Measurements from ENCODE around the gene GALNT10. TPM values are rescaled to one million over a fixed set of nuclear protein-coding genes. Genes with fewer than 3 reads are reported as not detected.

GALNT10 gene
- total RNA-seq, 1 experiment from 2014 or later = 22.9 TPM

- Mint-ChIP-seq H3K4me3 (no peak overlapping the region), H3K27me3 (ENCODE audit: low read depth) (no peaks in the 10 kb centered on the region), H3K36me3 (no peaks in the 10 kb centered on the region), H3K27ac (peak overlapping the region; percentile 36), H3K4me1 (peaks cover 37% of the 10 kb centered on the region), H3K9me3 (no peaks in the 10 kb centered on the region)
- CTCF ChIA-PET = no interaction called here
- ATAC-seq = no peak
- TF ChIP-seq STAT6 (CRISPR knock-in tag; conservative IDR thresholded peaks at IDR 0.05; ENCODE audit: low read depth) (no peak), JUN (CRISPR knock-in tag; IDR thresholded peaks at IDR 0.05) (no peak), ATF1 (CRISPR knock-in tag; IDR thresholded peaks at IDR 0.05) (no peak), TEAD1 (CRISPR knock-in tag; IDR thresholded peaks at IDR 0.05) (no peak), FOXJ3 (CRISPR knock-in tag; IDR thresholded peaks at IDR 0.05; ENCODE audit: borderline replicate concordance) (no peak), ZNF671 (CRISPR knock-in tag; IDR thresholded peaks at IDR 0.05) (no peak), TEAD4 (CRISPR knock-in tag; IDR thresholded peaks at IDR 0.05) (no peak), ZBTB43 (CRISPR knock-in tag; IDR thresholded peaks at IDR 0.05) (no peak), ZNF138 (CRISPR knock-in tag; conservative IDR thresholded peaks at IDR 0.05) (no peak), ZNF416 (CRISPR knock-in tag; IDR thresholded peaks at IDR 0.05) (no peak), E2F1 (CRISPR knock-in tag; IDR thresholded peaks at IDR 0.05) (no peak), JAZF1 (CRISPR knock-in tag; IDR thresholded peaks at IDR 0.05) (no peak), TCF7 (CRISPR knock-in tag; IDR thresholded peaks at IDR 0.05; ENCODE audit: low read depth) (no peak), TP53 (CRISPR knock-in tag; IDR thresholded peaks at IDR 0.05) (no peak), CREB1 (CRISPR knock-in tag; IDR thresholded peaks at IDR 0.05) (no peak), FOXP4 (CRISPR knock-in tag; IDR thresholded peaks at IDR 0.05) (no peak)
- TF ChIP-seq, protein P1, sequence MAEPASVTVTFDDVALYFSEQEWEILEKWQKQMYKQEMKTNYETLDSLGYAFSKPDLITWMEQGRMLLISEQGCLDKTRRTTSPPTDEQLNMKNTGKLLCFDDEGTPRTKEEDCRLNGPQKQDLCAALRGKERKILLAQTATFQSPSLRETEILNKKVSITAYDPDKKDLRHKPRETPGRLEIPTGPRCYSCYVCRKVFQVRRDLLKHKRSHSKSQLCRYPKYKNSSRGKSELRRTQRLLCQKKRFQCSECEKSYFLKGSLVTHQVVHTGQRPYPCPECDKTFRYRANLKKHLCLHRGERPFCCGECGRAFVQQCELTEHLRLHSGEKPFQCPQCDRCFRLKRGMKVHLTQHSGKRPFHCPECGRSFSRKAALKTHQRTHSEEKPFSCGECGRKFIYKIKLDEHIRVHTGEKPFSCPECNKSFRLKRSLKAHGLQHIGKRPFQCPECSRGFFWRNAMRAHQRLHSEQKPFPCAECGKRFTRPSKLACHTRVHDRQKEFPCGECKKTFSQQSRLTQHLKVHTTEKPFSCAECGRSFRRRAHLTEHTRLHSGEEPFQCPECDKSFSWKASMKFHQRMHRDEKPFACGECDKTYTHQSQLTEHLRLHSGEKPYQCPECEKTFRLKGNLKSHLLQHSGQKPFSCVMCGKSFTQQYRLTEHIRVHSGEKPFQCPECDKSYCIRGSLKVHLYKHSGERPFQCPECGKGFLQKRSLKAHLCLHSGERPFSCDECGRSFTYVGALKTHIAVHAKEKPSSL (CRISPR knock-in tag; conservative IDR thresholded peaks at IDR 0.05) = no peak
- TF ChIP-seq, protein P2, sequence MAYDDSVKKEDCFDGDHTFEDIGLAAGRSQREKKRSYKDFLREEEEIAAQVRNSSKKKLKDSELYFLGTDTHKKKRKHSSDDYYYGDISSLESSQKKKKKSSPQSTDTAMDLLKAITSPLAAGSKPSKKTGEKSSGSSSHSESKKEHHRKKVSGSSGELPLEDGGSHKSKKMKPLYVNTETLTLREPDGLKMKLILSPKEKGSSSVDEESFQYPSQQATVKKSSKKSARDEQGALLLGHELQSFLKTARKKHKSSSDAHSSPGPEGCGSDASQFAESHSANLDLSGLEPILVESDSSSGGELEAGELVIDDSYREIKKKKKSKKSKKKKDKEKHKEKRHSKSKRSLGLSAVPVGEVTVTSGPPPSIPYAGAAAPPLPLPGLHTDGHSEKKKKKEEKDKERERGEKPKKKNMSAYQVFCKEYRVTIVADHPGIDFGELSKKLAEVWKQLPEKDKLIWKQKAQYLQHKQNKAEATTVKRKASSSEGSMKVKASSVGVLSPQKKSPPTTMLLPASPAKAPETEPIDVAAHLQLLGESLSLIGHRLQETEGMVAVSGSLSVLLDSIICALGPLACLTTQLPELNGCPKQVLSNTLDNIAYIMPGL (CRISPR knock-in tag; IDR thresholded peaks at IDR 0.05) = no peak
- TF ChIP-seq, protein P3, sequence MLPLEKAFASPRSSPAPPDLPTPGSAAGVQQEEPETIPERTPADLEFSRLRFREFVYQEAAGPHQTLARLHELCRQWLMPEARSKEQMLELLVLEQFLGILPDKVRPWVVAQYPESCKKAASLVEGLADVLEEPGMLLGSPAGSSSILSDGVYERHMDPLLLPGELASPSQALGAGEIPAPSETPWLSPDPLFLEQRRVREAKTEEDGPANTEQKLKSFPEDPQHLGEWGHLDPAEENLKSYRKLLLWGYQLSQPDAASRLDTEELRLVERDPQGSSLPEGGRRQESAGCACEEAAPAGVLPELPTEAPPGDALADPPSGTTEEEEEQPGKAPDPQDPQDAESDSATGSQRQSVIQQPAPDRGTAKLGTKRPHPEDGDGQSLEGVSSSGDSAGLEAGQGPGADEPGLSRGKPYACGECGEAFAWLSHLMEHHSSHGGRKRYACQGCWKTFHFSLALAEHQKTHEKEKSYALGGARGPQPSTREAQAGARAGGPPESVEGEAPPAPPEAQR (CRISPR knock-in tag; IDR thresholded peaks at IDR 0.05) = no peak
- TF ChIP-seq, protein P4, sequence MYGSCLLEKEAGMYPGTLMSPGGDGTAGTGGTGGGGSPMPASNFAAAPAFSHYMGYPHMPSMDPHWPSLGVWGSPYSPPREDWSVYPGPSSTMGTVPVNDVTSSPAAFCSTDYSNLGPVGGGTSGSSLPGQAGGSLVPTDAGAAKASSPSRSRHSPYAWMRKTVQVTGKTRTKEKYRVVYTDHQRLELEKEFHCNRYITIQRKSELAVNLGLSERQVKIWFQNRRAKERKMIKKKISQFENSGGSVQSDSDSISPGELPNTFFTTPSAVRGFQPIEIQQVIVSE (CRISPR knock-in tag; IDR thresholded peaks at IDR 0.05; ENCODE audit: borderline replicate concordance) = no peak
- POLR2A ChIA-PET = no interaction called here
- DNase-seq (ENCODE audit: low spot score) = no peak
These were observed 95.3 kb downstream of the GALNT10 start for GRCh38 chr5:154285661-154286408.

All from WTC11 (cell line).